Measurements from ENCODE around the gene ZFX.

ZFX gene

GRCh38 chrX:24203072-24203808 is 53.7 kb downstream of the ZFX start:
- DNase-seq: no peak

- no peak for DNase-seq
Observed at GRCh38 chrX:24204331-24204730, 54.8 kb downstream of the ZFX start.

- DNase-seq: no peak
Observed at GRCh38 chrX:24204958-24205357, 55.4 kb downstream of the ZFX start.

- no peak for DNase-seq
Observed at GRCh38 chrX:24207826-24208225, 58.3 kb downstream of the ZFX start.

GRCh38 chrX:24208496-24209240 is 59.1 kb downstream of the ZFX start:
- no peak for DNase-seq

- DNase-seq: no peak
Observed at GRCh38 chrX:24210190-24210589, 60.7 kb downstream of the ZFX start.

- no peak for DNase-seq
Observed at GRCh38 chrX:24214568-24214967, 65.0 kb downstream of the ZFX start.

GRCh38 chrX:24215272-24215671 is 65.7 kb downstream of the ZFX start:
- no peak for DNase-seq

GRCh38 chrX:24216037-24216436 is 66.5 kb downstream of the ZFX start:
- no peak for DNase-seq

- no peak for DNase-seq
Observed at GRCh38 chrX:24216827-24217226, 67.3 kb downstream of the ZFX start.

GRCh38 chrX:24219320-24219719 is 69.8 kb downstream of the ZFX start:
- no peak for DNase-seq

- no peak for DNase-seq
Observed at GRCh38 chrX:24221872-24222271, 72.3 kb downstream of the ZFX start.

- no peak for DNase-seq
Observed at GRCh38 chrX:24225265-24225664, 75.7 kb downstream of the ZFX start.

- no peak for DNase-seq
Observed at GRCh38 chrX:24226176-24226575, 76.6 kb downstream of the ZFX start.

GRCh38 chrX:24228596-24228995 is 79.1 kb downstream of the ZFX start:
- DNase-seq: no peak

GRCh38 chrX:24229400-24229879 is 79.9 kb downstream of the ZFX start:
- DNase-seq: no peak

GRCh38 chrX:24229976-24230375 is 80.4 kb downstream of the ZFX start:
- DNase-seq: no peak

GRCh38 chrX:24231131-24231540 is 81.6 kb downstream of the ZFX start:
- no peak for DNase-seq

- no peak for DNase-seq
Observed at GRCh38 chrX:24231641-24232179, 82.2 kb downstream of the ZFX start.

- DNase-seq: no peak
Observed at GRCh38 chrX:24232796-24233195, 83.3 kb downstream of the ZFX start.

GRCh38 chrX:24235084-24235710 is 85.7 kb downstream of the ZFX start:
- no peak for DNase-seq

GRCh38 chrX:24241822-24242648 is 92.5 kb downstream of the ZFX start:
- DNase-seq: peak; percentile 13
